ENCODE results near the gene ST3GAL5.
"Not testable (repeated sequence)": the region's sequence is repeated elsewhere in the genome, so short reads cannot be mapped to it uniquely, and the experiment has no call there.

The ST3GAL5 gene

GRCh38 chr2:85892216-85892944 lies 3.6 kb upstream of the ST3GAL5 start:
- Histone ChIP-seq H3K9me3 (ENCODE audit: control insufficient read depth, low read length) (peaks cover 12% of the 10 kb centered on the region), H3K36me3 (ENCODE audit: control insufficient read depth, insufficient read depth, low read length) (no peaks in the 10 kb centered on the region), H3K27ac (ENCODE audit: low read depth, low read length, severe bottlenecking) (no peak overlapping the region), H3K4me3 (ENCODE audit: extremely low read depth, insufficient read depth, low read length, poor library complexity, severe bottlenecking) (no peak overlapping the region), H3K4me1 (ENCODE audit: control insufficient read depth, insufficient read depth, low read length, poor library complexity, severe bottlenecking) (peaks cover 40% of the 10 kb centered on the region)
- 100% methylated on average over 1 of the region's 5 CpGs; no CpG with 5 or more reads in 1 of the 2 experiments for WGBS, 2 experiments (ENCODE audit: insufficient coverage in 2 of 2)

DNA sequence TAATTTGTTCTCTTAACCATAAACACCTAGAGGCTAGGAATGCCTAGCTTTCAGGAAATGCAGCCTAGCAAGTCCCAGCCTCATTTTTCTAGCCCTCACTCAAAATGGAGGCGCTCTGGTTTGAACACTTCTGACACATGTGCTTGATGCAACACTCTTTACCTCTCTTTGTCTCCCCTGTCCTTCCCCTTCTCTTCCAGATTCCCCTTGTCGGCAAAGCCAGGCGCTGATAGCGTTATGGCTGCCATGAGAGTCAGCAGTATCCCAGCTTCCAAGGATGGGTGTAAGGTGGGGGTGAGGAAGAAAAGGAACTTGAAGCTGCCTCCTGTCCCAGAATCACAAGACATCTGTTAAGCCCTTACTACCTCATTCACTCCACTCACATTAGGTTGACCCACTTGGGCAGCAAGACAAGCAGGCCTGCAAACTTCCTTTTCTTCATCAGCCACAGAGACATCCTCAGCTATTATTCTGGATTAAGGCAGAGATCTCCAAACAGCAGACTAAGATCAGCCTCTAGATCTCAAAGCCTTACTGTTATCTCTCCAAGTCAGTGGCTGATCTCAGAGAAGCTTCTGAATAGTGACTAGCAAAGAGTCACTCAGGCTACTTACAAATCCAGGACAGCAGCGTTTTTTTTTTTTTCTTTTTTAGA lies 1.9 kb upstream of the ST3GAL5 start:
- Histone ChIP-seq H3K4me3 (ENCODE audit: extremely low read depth, insufficient read depth, low read length, poor library complexity, severe bottlenecking) (no peak overlapping the region), H3K4me1 (ENCODE audit: control insufficient read depth, insufficient read depth, low read length, poor library complexity, severe bottlenecking) (peaks cover 54% of the 10 kb centered on the region), H3K36me3 (ENCODE audit: control insufficient read depth, insufficient read depth, low read length) (no peaks in the 10 kb centered on the region), H3K9me3 (ENCODE audit: control insufficient read depth, low read length) (peaks cover 11% of the 10 kb centered on the region), H3K27ac (ENCODE audit: low read depth, low read length, severe bottlenecking) (peak overlapping the region; percentile 57)
- WGBS, 2 experiments (ENCODE audit: insufficient coverage in 2 of 2) = 93 to 96% methylated on average over 2 of the region's 5 CpGs

DNA sequence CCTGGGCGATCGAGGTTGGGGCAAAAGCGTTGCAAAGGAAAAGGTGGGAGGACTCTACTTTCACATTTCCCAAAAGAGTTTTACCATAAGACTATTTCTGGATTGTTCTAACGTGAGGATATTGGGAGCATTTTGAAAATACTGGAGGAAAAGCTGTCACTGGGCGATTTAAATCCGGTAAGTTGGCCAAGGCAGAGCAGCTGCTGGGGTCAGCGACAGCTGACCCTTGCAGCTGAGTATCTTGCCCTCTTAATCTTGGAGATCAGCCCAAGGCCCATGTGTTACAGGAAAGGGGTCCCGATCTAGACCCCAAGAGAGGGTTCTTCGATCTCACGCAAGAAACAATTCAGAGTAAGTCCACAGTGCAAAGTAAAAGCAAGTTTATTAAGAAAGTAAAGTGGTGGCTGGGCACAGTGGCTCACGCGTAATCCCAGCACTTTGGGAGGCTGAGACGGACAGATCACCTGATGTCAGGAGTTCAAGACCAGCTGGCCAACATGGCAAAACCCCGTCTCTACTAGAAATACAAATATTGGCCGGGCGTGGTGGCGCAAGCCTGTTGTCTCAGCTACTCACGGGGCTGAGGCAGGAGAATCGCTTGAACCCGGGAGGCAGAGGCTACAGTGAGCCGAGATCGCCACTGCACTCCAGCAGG lies 964 bp upstream of the ST3GAL5 start:
- H3K9me3 ChIP-seq (ENCODE audit: control insufficient read depth, low read length) = peaks cover 2% of the 10 kb centered on the region
- peak overlapping the region; percentile 73 for H3K27ac ChIP-seq (ENCODE audit: low read depth, low read length, severe bottlenecking)
- peak overlapping the region; percentile 74 for H3K4me3 ChIP-seq (ENCODE audit: extremely low read depth, insufficient read depth, low read length, poor library complexity, severe bottlenecking)
- H3K4me1 ChIP-seq (ENCODE audit: control insufficient read depth, insufficient read depth, low read length, poor library complexity, severe bottlenecking) = peaks cover 54% of the 10 kb centered on the region
- WGBS, 2 experiments (ENCODE audit: insufficient coverage in 2 of 2) = 83 to 87% methylated on average over 18 to 19 of the region's 22 CpGs
- no peaks in the 10 kb centered on the region for H3K36me3 ChIP-seq (ENCODE audit: control insufficient read depth, insufficient read depth, low read length)

DNA sequence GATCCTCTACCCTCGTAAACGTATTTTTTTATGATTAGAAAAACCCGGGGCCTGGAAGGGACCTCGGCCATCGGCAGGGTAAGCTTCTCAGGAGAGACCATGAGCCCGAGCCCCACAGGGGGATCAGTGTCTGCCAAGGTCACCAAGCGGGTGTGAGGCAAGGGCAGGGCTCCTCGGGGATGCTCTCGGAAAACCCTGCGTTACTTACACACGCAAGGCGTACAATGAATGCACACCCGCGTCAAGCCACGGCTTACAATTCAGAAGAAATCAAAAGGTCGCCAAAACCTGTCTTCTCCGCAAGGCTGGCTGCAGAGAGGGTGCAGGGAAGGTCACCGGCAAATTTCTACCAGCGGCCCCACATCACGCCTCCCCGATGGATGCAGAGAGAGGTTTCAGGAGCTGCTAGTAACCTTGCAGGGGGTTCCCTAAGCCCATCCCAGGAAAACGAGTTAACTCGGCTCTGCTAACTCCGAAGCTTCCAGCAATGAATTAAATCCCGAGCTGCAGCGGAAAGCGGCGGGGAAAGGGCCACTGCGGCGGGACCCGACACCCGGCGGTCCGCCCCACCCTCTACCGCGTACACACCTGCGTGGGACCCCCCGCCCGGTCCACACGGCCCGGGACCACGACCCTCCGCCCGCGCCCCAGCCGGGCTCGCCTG lies 638 bp downstream of the ST3GAL5 start:
- 11 to 14% methylated on average over 32 to 47 of the region's 47 CpGs for WGBS, 2 experiments (ENCODE audit: insufficient coverage in 2 of 2)
- peaks cover 5% of the 10 kb centered on the region for H3K36me3 ChIP-seq (ENCODE audit: control insufficient read depth, insufficient read depth, low read length)
- no peak overlapping the region for H3K27ac ChIP-seq (ENCODE audit: low read depth, low read length, severe bottlenecking)
- H3K9me3 ChIP-seq (ENCODE audit: control insufficient read depth, low read length) = no peaks in the 10 kb centered on the region
- H3K4me3 ChIP-seq (ENCODE audit: extremely low read depth, insufficient read depth, low read length, poor library complexity, severe bottlenecking) = peak overlapping the region; percentile 74
- peaks cover 41% of the 10 kb centered on the region for H3K4me1 ChIP-seq (ENCODE audit: control insufficient read depth, insufficient read depth, low read length, poor library complexity, severe bottlenecking)

DNA sequence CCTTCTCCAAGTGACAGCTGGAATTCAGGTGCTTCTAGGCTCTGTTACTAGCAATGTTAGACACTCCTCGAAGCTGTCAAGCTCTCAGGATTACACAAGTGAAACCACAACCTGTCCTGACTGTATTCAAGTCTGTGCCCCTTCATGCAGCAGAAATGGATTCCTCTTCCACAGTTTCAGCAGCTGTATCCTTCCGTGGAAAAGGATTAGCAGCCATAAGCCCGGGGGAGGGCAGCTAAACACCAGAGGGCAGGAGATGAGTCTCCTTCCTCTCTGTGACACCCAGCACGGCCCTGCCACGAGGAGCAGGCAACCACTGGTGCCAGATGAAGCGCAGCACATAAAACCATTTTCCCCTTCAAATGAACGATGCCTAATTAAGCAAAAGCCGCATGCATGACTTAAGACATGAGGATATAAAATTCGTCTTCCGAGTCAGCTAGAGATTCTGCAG lies 1.2 kb downstream of the ST3GAL5 start:
- WGBS, 2 experiments (ENCODE audit: insufficient coverage in 2 of 2) = 38 to 52% methylated on average over 8 to 9 of the region's 10 CpGs
- Histone ChIP-seq H3K9me3 (ENCODE audit: control insufficient read depth, low read length) (no peaks in the 10 kb centered on the region), H3K27ac (ENCODE audit: low read depth, low read length, severe bottlenecking) (no peak overlapping the region), H3K36me3 (ENCODE audit: control insufficient read depth, insufficient read depth, low read length) (peaks cover 11% of the 10 kb centered on the region), H3K4me1 (ENCODE audit: control insufficient read depth, insufficient read depth, low read length, poor library complexity, severe bottlenecking) (peaks cover 35% of the 10 kb centered on the region), H3K4me3 (ENCODE audit: extremely low read depth, insufficient read depth, low read length, poor library complexity, severe bottlenecking) (peak overlapping the region; percentile 74)

DNA sequence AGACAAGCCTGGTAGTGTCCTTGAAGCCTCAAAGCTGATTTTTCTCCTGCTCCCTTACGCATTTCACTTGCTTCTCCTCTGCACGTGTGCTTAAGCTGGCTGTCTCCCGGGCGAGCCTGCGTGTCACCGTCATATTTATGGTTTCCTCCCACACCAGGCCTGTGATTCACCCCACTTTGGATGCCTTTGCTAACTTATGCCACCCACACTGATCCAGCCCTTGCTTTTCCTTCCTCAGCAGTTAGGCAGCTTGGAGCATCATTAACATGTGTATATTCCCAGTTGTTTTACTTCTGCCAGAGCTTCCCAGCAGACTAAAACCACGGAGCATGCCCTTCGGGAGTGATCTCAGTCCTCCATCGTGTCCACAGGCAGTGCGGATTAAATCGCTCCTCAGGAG lies 2.2 kb downstream of the ST3GAL5 start:
- H3K9me3 ChIP-seq (ENCODE audit: control insufficient read depth, low read length) = peaks cover 10% of the 10 kb centered on the region
- WGBS, 2 experiments (ENCODE audit: insufficient coverage in 2 of 2) = 66 to 81% methylated on average over 11 of the region's 11 CpGs
- peak overlapping the region; percentile 74 for H3K4me3 ChIP-seq (ENCODE audit: extremely low read depth, insufficient read depth, low read length, poor library complexity, severe bottlenecking)
- H3K36me3 ChIP-seq (ENCODE audit: control insufficient read depth, insufficient read depth, low read length) = peaks cover 20% of the 10 kb centered on the region
- H3K27ac ChIP-seq (ENCODE audit: low read depth, low read length, severe bottlenecking) = peak overlapping the region; percentile 47
- peaks cover 33% of the 10 kb centered on the region for H3K4me1 ChIP-seq (ENCODE audit: control insufficient read depth, insufficient read depth, low read length, poor library complexity, severe bottlenecking)

- Histone ChIP-seq H3K4me3 (ENCODE audit: extremely low read depth, insufficient read depth, low read length, poor library complexity, severe bottlenecking) (no peak overlapping the region), H3K27ac (ENCODE audit: low read depth, low read length, severe bottlenecking) (peak overlapping the region; percentile 47), H3K9me3 (ENCODE audit: control insufficient read depth, low read length) (peaks cover 10% of the 10 kb centered on the region), H3K4me1 (ENCODE audit: control insufficient read depth, insufficient read depth, low read length, poor library complexity, severe bottlenecking) (peaks cover 33% of the 10 kb centered on the region), H3K36me3 (ENCODE audit: control insufficient read depth, insufficient read depth, low read length) (peaks cover 23% of the 10 kb centered on the region)
- WGBS, 2 experiments (ENCODE audit: insufficient coverage in 2 of 2) = 81 to 100% methylated on average over 4 to 7 of the region's 8 CpGs
Measured at GRCh38 chr2:85886141-85886540, 2.6 kb downstream of the ST3GAL5 start.

DNA sequence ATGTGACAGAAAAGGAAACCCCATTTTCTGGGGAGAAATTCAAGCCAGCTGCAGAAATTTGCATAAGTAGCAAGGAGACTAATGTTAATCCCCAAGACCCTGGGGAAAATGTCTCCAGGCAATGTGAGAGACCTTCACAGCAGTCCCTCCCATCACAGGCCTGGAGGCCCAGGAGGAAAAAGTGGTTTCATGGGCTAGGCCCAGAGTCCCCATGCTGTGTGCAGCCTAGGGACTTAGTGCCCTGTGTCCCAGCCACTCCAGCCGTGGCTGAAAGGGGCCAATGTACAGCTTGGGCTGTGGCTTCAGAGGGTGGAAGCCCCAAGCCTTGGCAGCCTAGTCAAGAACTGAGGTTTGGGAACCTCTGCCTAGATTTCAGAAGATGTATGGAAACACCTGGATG lies 7.0 kb downstream of the ST3GAL5 start:
- WGBS, 2 experiments (ENCODE audit: insufficient coverage in 2 of 2) = 78 to 89% methylated on average over 1 of the region's 1 CpG
- H3K27ac ChIP-seq (ENCODE audit: low read depth, low read length, severe bottlenecking) = not testable (repeated sequence)

GRCh38 chr2:85880716-85881328 lies 8.0 kb downstream of the ST3GAL5 start:
- H3K4me3 ChIP-seq (ENCODE audit: extremely low read depth, insufficient read depth, low read length, poor library complexity, severe bottlenecking); H3K4me1 ChIP-seq (ENCODE audit: control insufficient read depth, insufficient read depth, low read length, poor library complexity, severe bottlenecking); H3K27ac ChIP-seq (ENCODE audit: low read depth, low read length, severe bottlenecking): not testable (repeated sequence)
- WGBS, 2 experiments (ENCODE audit: insufficient coverage in 2 of 2) = 92% methylated on average over 2 of the region's 4 CpGs; no CpG with 5 or more reads in 1 of the 2 experiments
- H3K9me3 ChIP-seq (ENCODE audit: control insufficient read depth, low read length) = peaks cover 10% of the 10 kb centered on the region
- peaks cover 29% of the 10 kb centered on the region for H3K36me3 ChIP-seq (ENCODE audit: control insufficient read depth, insufficient read depth, low read length)

More for the DNA sequence above, 7.0 kb downstream of the ST3GAL5 start:
- H3K9me3 ChIP-seq (ENCODE audit: control insufficient read depth, low read length) = peaks cover 10% of the 10 kb centered on the region
- not testable (repeated sequence) for H3K4me3 ChIP-seq (ENCODE audit: extremely low read depth, insufficient read depth, low read length, poor library complexity, severe bottlenecking)
- H3K36me3 ChIP-seq (ENCODE audit: control insufficient read depth, insufficient read depth, low read length) = peaks cover 29% of the 10 kb centered on the region
- peaks cover 11% of the 10 kb centered on the region for H3K4me1 ChIP-seq (ENCODE audit: control insufficient read depth, insufficient read depth, low read length, poor library complexity, severe bottlenecking)

DNA sequence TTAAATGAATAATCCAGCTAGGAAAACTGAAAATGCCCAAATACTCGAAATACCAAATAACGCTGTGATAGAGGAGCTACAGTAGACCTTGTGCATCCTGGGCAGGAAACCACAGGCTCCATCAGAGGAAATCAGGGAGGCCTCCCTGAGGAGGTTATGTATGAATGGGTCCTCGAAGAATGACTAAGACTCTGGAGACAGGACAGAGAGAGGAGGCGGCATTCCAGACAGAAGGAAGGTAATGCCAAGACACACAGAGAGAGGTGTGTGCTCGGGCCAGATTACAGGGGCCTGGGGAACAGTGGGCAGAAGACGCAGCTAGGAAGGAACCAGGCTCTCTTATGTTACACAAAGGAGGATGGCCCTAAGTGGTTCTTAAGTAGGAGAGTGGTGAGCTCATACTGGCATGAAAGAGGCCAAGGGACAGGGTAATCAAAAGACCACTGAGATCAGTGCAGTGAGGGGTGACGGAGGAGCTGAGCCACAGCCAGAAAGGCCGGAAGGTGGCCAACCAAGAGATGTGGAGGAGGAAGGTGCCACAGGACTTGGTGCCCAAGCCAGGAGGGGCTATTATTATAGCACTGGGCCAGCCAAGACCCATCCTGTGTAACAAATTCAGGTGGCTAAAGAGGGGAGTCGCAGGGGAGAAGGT lies 9.9 kb downstream of the ST3GAL5 start:
- WGBS, 2 experiments (ENCODE audit: insufficient coverage in 2 of 2) = 94 to 99% methylated on average over 9 of the region's 9 CpGs
- H3K9me3 ChIP-seq (ENCODE audit: control insufficient read depth, low read length) = peaks cover 10% of the 10 kb centered on the region
- H3K4me3 ChIP-seq (ENCODE audit: extremely low read depth, insufficient read depth, low read length, poor library complexity, severe bottlenecking) = no peak overlapping the region

More for the DNA sequence above, 9.9 kb downstream of the ST3GAL5 start:
- Histone ChIP-seq H3K27ac (ENCODE audit: low read depth, low read length, severe bottlenecking) (no peak overlapping the region), H3K4me1 (ENCODE audit: control insufficient read depth, insufficient read depth, low read length, poor library complexity, severe bottlenecking) (no peaks in the 10 kb centered on the region), H3K36me3 (ENCODE audit: control insufficient read depth, insufficient read depth, low read length) (peaks cover 35% of the 10 kb centered on the region)
